NCI-H446 treated with DMSO at 0.1 percent for 48 hours (cell line): ENCODE data around the gene SIGLEC15.
"Not testable (repeated sequence)": the region's sequence is repeated elsewhere in the genome, so short reads cannot be mapped to it uniquely, and the experiment has no call there.

Experiments
- DNase-seq: peaks from one replicate; lab custom pipeline; 2025; lab: John Stamatoyannopoulos, UW

SIGLEC15 gene

GRCh38 chr18:45825258-45826044 lies at the start of gene SIGLEC15:
SIGLEC15 (plus strand) TSS chr18:45825675; CDS start chr18:45825729, 54 bp downstream.
- no peak for DNase-seq

GRCh38 chr18:45775743-45776142 lies 49.7 kb upstream of the SIGLEC15 start:
- no peak for DNase-seq

- no peak for DNase-seq
These were observed 48.1 kb upstream of the SIGLEC15 start for GRCh38 chr18:45777393-45777792.

GRCh38 chr18:45780568-45780967 lies 44.9 kb upstream of the SIGLEC15 start:
- peak; percentile 14 for DNase-seq

GRCh38 chr18:45782662-45783061 lies 42.8 kb upstream of the SIGLEC15 start:
- no peak for DNase-seq

GRCh38 chr18:45783097-45784075 lies 42.1 kb upstream of the SIGLEC15 start:
- DNase-seq, result no peak

GRCh38 chr18:45785134-45785533 lies 40.3 kb upstream of the SIGLEC15 start:
- DNase-seq, result no peak

GRCh38 chr18:45786941-45787340 lies 38.5 kb upstream of the SIGLEC15 start:
- no peak for DNase-seq

- no peak for DNase-seq
These were observed 38.1 kb upstream of the SIGLEC15 start for GRCh38 chr18:45787346-45787745.

GRCh38 chr18:45788861-45789260 lies 36.6 kb upstream of the SIGLEC15 start:
- no peak for DNase-seq

- DNase-seq, result no peak
These were observed 32.8 kb upstream of the SIGLEC15 start for GRCh38 chr18:45792506-45793263.

GRCh38 chr18:45793264-45793965 lies 32.1 kb upstream of the SIGLEC15 start:
- DNase-seq, result no peak

GRCh38 chr18:45801416-45802004 lies 24.0 kb upstream of the SIGLEC15 start:
- DNase-seq, result no peak

- DNase-seq, result no peak
These were observed 22.5 kb upstream of the SIGLEC15 start for GRCh38 chr18:45802814-45803492.

GRCh38 chr18:45805551-45805950 lies 19.9 kb upstream of the SIGLEC15 start:
- no peak for DNase-seq

GRCh38 chr18:45806226-45806625 lies 19.2 kb upstream of the SIGLEC15 start:
- DNase-seq, result no peak

GRCh38 chr18:45807144-45807543 lies 18.3 kb upstream of the SIGLEC15 start:
- not testable (repeated sequence) for DNase-seq

- not testable (repeated sequence) for DNase-seq
These were observed 10.7 kb upstream of the SIGLEC15 start for GRCh38 chr18:45814733-45815132.

- DNase-seq, result no peak
These were observed 7.9 kb upstream of the SIGLEC15 start for GRCh38 chr18:45817543-45817942.

GRCh38 chr18:45818765-45819164 lies 6.7 kb upstream of the SIGLEC15 start:
- DNase-seq, result not testable (repeated sequence)
